DMS53 treated with DMSO at 0.1 percent for 48 hours (cell line): ENCODE data around the gene PSTPIP1.

Experiments used
- DNase-seq: peaks from one replicate; lab custom pipeline; 2025; ENCODE audit not compliant: unreplicated experiment; lab: John Stamatoyannopoulos, UW

The PSTPIP1 gene

GRCh38 chr15:76998663-76999285, 3.8 kb downstream of the PSTPIP1 start:
- DNase-seq, result no peak

- no peak for DNase-seq
These were observed 5.1 kb downstream of the PSTPIP1 start for GRCh38 chr15:76999996-77000395.

GRCh38 chr15:77001351-77001750, 6.4 kb downstream of the PSTPIP1 start:
- no peak for DNase-seq

- no peak for DNase-seq
These were observed 7.0 kb downstream of the PSTPIP1 start for GRCh38 chr15:77001966-77002365.

- no peak for DNase-seq
These were observed 7.5 kb downstream of the PSTPIP1 start for GRCh38 chr15:77002436-77002835.

GRCh38 chr15:77002954-77003912, 8.3 kb downstream of the PSTPIP1 start:
- DNase-seq, result no peak

GRCh38 chr15:77004189-77004588, 9.3 kb downstream of the PSTPIP1 start:
- no peak for DNase-seq

GRCh38 chr15:77009176-77009575, 14.2 kb downstream of the PSTPIP1 start:
- no peak for DNase-seq

- DNase-seq, result no peak
These were observed 14.9 kb downstream of the PSTPIP1 start for GRCh38 chr15:77009646-77010311.

- peak; percentile 23 for DNase-seq
These were observed 15.4 kb downstream of the PSTPIP1 start for GRCh38 chr15:77010312-77010686.

GRCh38 chr15:77010857-77011256, 15.9 kb downstream of the PSTPIP1 start:
- no peak for DNase-seq

- no peak for DNase-seq
These were observed 17.3 kb downstream of the PSTPIP1 start for GRCh38 chr15:77012117-77012712.

GRCh38 chr15:77012868-77013267, 17.9 kb downstream of the PSTPIP1 start:
- DNase-seq, result no peak

GRCh38 chr15:77013776-77014131, 18.8 kb downstream of the PSTPIP1 start:
- no peak for DNase-seq

- DNase-seq, result no peak
These were observed 19.5 kb downstream of the PSTPIP1 start for GRCh38 chr15:77014132-77015081.

GRCh38 chr15:77015646-77016320, 20.9 kb downstream of the PSTPIP1 start:
- DNase-seq, result no peak

GRCh38 chr15:77016321-77016695, 21.4 kb downstream of the PSTPIP1 start:
- no peak for DNase-seq

- DNase-seq, result no peak
These were observed 22.2 kb downstream of the PSTPIP1 start for GRCh38 chr15:77017091-77017660.
